ENCODE measurements around the gene GP1BB. TPM values are rescaled to one million over a fixed set of nuclear protein-coding genes. Genes with fewer than 3 reads are reported as not detected.

GP1BB gene
- total and polyA plus RNA-seq, 5 experiments from 2014 or later = 0.34 TPM; not detected in 4

- peaks cover 20 to 36% (median 29%) of the 10 kb centered on the region in 4 donors for H3K4me1 Mint-ChIP-seq
- H3K27me3 Mint-ChIP-seq = peaks cover 17 to 71% (median 40%) of the 10 kb centered on the region in 5 donors
- ATAC-seq (no peak), DNase-seq (no peak)
- POLR2A ChIA-PET = interaction anchor here (1.8 kb wide), 1 partner anchor 137 kb away, joined by 6 read pairs; no protein-coding TSS in a partner anchor
- H3K4me3 Mint-ChIP-seq = peak overlapping the region in 7 of 10 donors; percentile 14 to 78 (median 52)
- H3K27ac Mint-ChIP-seq = no peak overlapping the region
- no peaks in the 10 kb centered on the region for H3K9me3 Mint-ChIP-seq
- peaks cover 2 to 6% (median 5%) of the 10 kb centered on the region in 3 donors for H3K36me3 Mint-ChIP-seq
Measured at GRCh38 chr22:19755145-19755710, 31.9 kb downstream of the GP1BB start.

GRCh38 chr22:19755722-19756287, 32.5 kb downstream of the GP1BB start:
- peak overlapping the region; percentile 10 to 85 (median 76) for H3K4me3 Mint-ChIP-seq
- peaks cover 21 to 39% (median 30%) of the 10 kb centered on the region in 4 donors for H3K4me1 Mint-ChIP-seq
- no peaks in the 10 kb centered on the region for H3K9me3 Mint-ChIP-seq
- peaks cover 18 to 70% (median 42%) of the 10 kb centered on the region in 5 donors for H3K27me3 Mint-ChIP-seq
- no peak for ATAC-seq
- POLR2A ChIA-PET = interaction anchor here (0.6 to 1.8 kb wide), 7 partner anchors 98 to 157 kb away, joined by 3 to 6 read pairs (median 3); no protein-coding TSS in a partner anchor
- H3K36me3 Mint-ChIP-seq = peaks cover 2 to 8% (median 6%) of the 10 kb centered on the region in 3 donors
- peak overlapping the region in 1 of 10 donors; percentile 43 for H3K27ac Mint-ChIP-seq
- no peak for DNase-seq

- POLR2A ChIA-PET = interaction anchor here (0.5 to 1.8 kb wide), 8 partner anchors 97 to 157 kb away, joined by 3 to 6 read pairs (median 3); no protein-coding TSS in a partner anchor
- Mint-ChIP-seq H3K4me3 (peak overlapping the region; percentile 50 to 84 (median 72)), H3K4me1 (peaks cover 21 to 41% (median 30%) of the 10 kb centered on the region in 4 donors), H3K36me3 (peaks cover 2 to 8% (median 6%) of the 10 kb centered on the region in 3 donors), H3K27me3 (peaks cover 18 to 71% (median 43%) of the 10 kb centered on the region in 5 donors), H3K27ac (peak overlapping the region in 2 of 10 donors; percentile 43 to 71), H3K9me3 (no peaks in the 10 kb centered on the region)
- ATAC-seq = peak; percentile 77 to 84
- DNase-seq = peak; percentile 45 to 84 (median 65)
Measured at GRCh38 chr22:19756288-19757128, 33.2 kb downstream of the GP1BB start.

GRCh38 chr22:19757140-19757984, 34.0 kb downstream of the GP1BB start:
- Mint-ChIP-seq H3K4me1 (peaks cover 22 to 44% (median 32%) of the 10 kb centered on the region in 4 donors), H3K27ac (peak overlapping the region in 3 of 10 donors; percentile 19 to 82 (median 37)), H3K4me3 (peak overlapping the region; percentile 30 to 83 (median 78)), H3K27me3 (peaks cover 23 to 80% (median 47%) of the 10 kb centered on the region in 5 donors), H3K9me3 (no peaks in the 10 kb centered on the region), H3K36me3 (peaks cover 2 to 8% (median 6%) of the 10 kb centered on the region in 3 donors)
- no peak for ATAC-seq
- no peak for DNase-seq
- POLR2A ChIA-PET = interaction anchor here (1.0 to 1.1 kb wide), 3 partner anchors 130 to 132 kb away, joined by 3 to 5 read pairs (median 3); no protein-coding TSS in a partner anchor

- H3K4me1 Mint-ChIP-seq = peaks cover 22 to 44% (median 32%) of the 10 kb centered on the region in 4 donors
- DNase-seq = no peak
- H3K4me3 Mint-ChIP-seq = peak overlapping the region in 9 of 10 donors; percentile 7 to 83 (median 78)
- POLR2A ChIA-PET = interaction anchor here (1.0 kb wide), 1 partner anchor 130 kb away, joined by 5 read pairs; no protein-coding TSS in a partner anchor
- H3K36me3 Mint-ChIP-seq = peaks cover 2 to 8% (median 6%) of the 10 kb centered on the region in 3 donors
- no peaks in the 10 kb centered on the region for H3K9me3 Mint-ChIP-seq
- peak overlapping the region in 2 of 10 donors; percentile 19 to 37 for H3K27ac Mint-ChIP-seq
- H3K27me3 Mint-ChIP-seq = peaks cover 26 to 82% (median 47%) of the 10 kb centered on the region in 5 donors
- ATAC-seq = no peak
Measured at GRCh38 chr22:19757985-19758895, 34.9 kb downstream of the GP1BB start.

- no peaks in the 10 kb centered on the region for H3K9me3 Mint-ChIP-seq
- POLR2A ChIA-PET = no interaction called here
- peak overlapping the region in 4 of 10 donors; percentile 54 to 89 (median 70) for H3K4me3 Mint-ChIP-seq
- peaks cover 2 to 8% (median 6%) of the 10 kb centered on the region in 3 donors for H3K36me3 Mint-ChIP-seq
- peaks cover 26 to 81% (median 45%) of the 10 kb centered on the region in 5 donors for H3K27me3 Mint-ChIP-seq
- peaks cover 22 to 44% (median 32%) of the 10 kb centered on the region in 4 donors for H3K4me1 Mint-ChIP-seq
- ATAC-seq (no peak), DNase-seq (no peak)
- H3K27ac Mint-ChIP-seq = no peak overlapping the region
Measured at GRCh38 chr22:19758896-19759426, 35.6 kb downstream of the GP1BB start.

- DNase-seq = no peak
- H3K36me3 Mint-ChIP-seq = peaks cover 2 to 8% (median 6%) of the 10 kb centered on the region in 3 donors
- H3K4me3 Mint-ChIP-seq = peak overlapping the region; percentile 79 to 95 (median 88)
- peak overlapping the region in 3 of 10 donors; percentile 40 to 91 (median 49) for H3K27ac Mint-ChIP-seq
- peaks cover 21 to 44% (median 32%) of the 10 kb centered on the region in 4 donors for H3K4me1 Mint-ChIP-seq
- POLR2A ChIA-PET = no interaction called here
- ATAC-seq = peak; percentile 17 to 18
- H3K27me3 Mint-ChIP-seq = peaks cover 26 to 79% (median 44%) of the 10 kb centered on the region in 5 donors
- no peaks in the 10 kb centered on the region for H3K9me3 Mint-ChIP-seq
Measured at GRCh38 chr22:19759427-19760057, 36.2 kb downstream of the GP1BB start.

GRCh38 chr22:19760058-19760950, 37.0 kb downstream of the GP1BB start, which contains the start of gene TBX1:
TBX1 (plus strand) TSS chr22:19760778; CDS start chr22:19760844, 66 bp downstream.
- Mint-ChIP-seq H3K27me3 (peaks cover 29 to 81% (median 47%) of the 10 kb centered on the region in 5 donors), H3K27ac (peak within 1 kb of the TSS in 3 of 10 donors; percentile 40 to 91 (median 49)), H3K4me1 (peaks cover 21 to 44% (median 35%) of the 10 kb centered on the region in 4 donors), H3K4me3 (peak within 1 kb of the TSS; percentile 79 to 95 (median 88)), H3K36me3 (peaks cover 2 to 9% (median 8%) of the 10 kb centered on the region in 3 donors), H3K9me3 (peaks cover 0 to 1% (median 0%) of the 10 kb centered on the region in 9 donors)
- DNase-seq (no peak), ATAC-seq (no peak)
- POLR2A ChIA-PET = no interaction called here

GRCh38 chr22:19760951-19761724, 37.8 kb downstream of the GP1BB start:
- POLR2A ChIA-PET = no interaction called here
- Mint-ChIP-seq H3K27me3 (peaks cover 27 to 76% (median 45%) of the 10 kb centered on the region in 5 donors), H3K4me3 (peak overlapping the region; percentile 59 to 83 (median 78)), H3K9me3 (peaks cover 0 to 1% (median 0%) of the 10 kb centered on the region in 9 donors), H3K4me1 (peaks cover 18 to 37% (median 32%) of the 10 kb centered on the region in 4 donors), H3K36me3 (peaks cover 2 to 9% (median 8%) of the 10 kb centered on the region in 3 donors), H3K27ac (no peak overlapping the region)
- ATAC-seq (no peak), DNase-seq (no peak)

Measured in naive thymus-derived CD8-positive, alpha-beta T cell (primary cell).